ENCODE measurements around the gene EXOC3L1. TPM values are rescaled to one million over a fixed set of nuclear protein-coding genes. Genes with fewer than 3 reads are reported as not detected.

EXOC3L1 gene
- total and polyA plus RNA-seq, 2 of the 13 experiments (the other 11 are each of a cell fraction or from before 2014, with no cell fraction given) = 0.12 TPM; not detected in 1

DNA sequence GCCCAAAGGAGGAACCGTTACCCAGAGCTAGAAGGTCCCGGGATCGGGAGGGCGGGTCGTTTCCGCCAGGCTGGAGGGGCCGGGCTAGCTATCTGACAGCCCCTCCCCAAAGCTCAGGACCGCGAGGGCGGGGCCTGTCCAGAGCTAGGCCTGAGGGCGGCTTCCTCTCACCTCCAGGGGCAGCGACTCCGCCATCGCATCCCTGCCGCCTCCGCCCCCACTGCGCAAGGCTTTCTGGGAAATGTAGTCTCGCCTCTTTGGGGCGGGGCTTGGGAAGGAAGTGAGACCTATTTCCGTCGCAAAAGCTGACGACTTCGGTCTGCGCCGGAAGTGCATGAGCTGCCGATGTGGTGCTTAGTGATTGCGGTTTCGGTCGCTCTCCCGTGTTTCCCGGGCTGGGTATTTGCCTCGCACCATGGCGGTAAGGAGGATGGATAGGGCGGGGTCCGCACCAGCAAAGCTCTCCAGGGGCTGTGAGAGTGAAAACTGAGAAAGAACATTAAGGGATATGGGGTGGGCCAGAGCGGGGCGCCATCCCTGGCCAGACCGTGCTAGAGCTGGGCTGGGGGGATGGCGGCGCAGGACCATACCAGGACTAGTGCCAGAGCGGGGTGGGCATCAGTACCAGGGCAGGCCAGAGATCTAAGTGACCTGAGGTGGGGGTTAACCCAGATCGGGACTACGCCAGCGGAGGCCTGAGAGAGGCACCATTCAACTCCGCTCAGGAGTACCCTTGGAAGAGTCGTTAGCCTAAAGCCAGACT is 37.0 kb upstream of the EXOC3L1 start, which contains the start of gene TMEM208 (continued):
- TF ChIP-seq, protein P1, sequence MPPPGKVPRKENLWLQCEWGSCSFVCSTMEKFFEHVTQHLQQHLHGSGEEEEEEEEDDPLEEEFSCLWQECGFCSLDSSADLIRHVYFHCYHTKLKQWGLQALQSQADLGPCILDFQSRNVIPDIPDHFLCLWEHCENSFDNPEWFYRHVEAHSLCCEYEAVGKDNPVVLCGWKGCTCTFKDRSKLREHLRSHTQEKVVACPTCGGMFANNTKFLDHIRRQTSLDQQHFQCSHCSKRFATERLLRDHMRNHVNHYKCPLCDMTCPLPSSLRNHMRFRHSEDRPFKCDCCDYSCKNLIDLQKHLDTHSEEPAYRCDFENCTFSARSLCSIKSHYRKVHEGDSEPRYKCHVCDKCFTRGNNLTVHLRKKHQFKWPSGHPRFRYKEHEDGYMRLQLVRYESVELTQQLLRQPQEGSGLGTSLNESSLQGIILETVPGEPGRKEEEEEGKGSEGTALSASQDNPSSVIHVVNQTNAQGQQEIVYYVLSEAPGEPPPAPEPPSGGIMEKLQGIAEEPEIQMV (CRISPR knock-in tag; IDR thresholded peaks at IDR 0.05; ENCODE audit: low read depth) = peak; percentile 5; the same call in 1 of the 2 replicates
- TF ChIP-seq RFX3 (CRISPR knock-in tag; IDR thresholded peaks at IDR 0.05) = no peak
- TF ChIP-seq KLF12 (CRISPR knock-in tag; IDR thresholded peaks at IDR 0.05; ENCODE audit: borderline replicate concordance) = peak; percentile 93
- TF ChIP-seq, protein P2, sequence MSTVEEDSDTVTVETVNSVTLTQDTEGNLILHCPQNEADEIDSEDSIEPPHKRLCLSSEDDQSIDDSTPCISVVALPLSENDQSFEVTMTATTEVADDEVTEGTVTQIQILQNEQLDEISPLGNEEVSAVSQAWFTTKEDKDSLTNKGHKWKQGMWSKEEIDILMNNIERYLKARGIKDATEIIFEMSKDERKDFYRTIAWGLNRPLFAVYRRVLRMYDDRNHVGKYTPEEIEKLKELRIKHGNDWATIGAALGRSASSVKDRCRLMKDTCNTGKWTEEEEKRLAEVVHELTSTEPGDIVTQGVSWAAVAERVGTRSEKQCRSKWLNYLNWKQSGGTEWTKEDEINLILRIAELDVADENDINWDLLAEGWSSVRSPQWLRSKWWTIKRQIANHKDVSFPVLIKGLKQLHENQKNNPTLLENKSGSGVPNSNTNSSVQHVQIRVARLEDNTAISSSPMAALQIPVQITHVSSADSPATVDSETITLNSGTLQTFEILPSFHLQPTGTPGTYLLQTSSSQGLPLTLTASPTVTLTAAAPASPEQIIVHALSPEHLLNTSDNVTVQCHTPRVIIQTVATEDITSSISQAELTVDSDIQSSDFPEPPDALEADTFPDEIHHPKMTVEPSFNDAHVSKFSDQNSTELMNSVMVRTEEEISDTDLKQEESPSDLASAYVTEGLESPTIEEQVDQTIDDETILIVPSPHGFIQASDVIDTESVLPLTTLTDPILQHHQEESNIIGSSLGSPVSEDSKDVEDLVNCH (CRISPR knock-in tag; IDR thresholded peaks at IDR 0.05) = no peak
- TF ChIP-seq, protein P3, sequence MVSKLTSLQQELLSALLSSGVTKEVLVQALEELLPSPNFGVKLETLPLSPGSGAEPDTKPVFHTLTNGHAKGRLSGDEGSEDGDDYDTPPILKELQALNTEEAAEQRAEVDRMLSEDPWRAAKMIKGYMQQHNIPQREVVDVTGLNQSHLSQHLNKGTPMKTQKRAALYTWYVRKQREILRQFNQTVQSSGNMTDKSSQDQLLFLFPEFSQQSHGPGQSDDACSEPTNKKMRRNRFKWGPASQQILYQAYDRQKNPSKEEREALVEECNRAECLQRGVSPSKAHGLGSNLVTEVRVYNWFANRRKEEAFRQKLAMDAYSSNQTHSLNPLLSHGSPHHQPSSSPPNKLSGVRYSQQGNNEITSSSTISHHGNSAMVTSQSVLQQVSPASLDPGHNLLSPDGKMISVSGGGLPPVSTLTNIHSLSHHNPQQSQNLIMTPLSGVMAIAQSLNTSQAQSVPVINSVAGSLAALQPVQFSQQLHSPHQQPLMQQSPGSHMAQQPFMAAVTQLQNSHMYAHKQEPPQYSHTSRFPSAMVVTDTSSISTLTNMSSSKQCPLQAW (CRISPR knock-in tag; IDR thresholded peaks at IDR 0.05) = peak; percentile 93
- TF ChIP-seq, protein P4, sequence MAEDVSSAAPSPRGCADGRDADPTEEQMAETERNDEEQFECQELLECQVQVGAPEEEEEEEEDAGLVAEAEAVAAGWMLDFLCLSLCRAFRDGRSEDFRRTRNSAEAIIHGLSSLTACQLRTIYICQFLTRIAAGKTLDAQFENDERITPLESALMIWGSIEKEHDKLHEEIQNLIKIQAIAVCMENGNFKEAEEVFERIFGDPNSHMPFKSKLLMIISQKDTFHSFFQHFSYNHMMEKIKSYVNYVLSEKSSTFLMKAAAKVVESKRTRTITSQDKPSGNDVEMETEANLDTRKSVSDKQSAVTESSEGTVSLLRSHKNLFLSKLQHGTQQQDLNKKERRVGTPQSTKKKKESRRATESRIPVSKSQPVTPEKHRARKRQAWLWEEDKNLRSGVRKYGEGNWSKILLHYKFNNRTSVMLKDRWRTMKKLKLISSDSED (CRISPR knock-in tag; IDR thresholded peaks at IDR 0.05) = no peak
- no peak; the same call in 1 of the 2 replicates for TF ChIP-seq TFE3 (CRISPR knock-in tag; IDR thresholded peaks at IDR 0.05)
- TF ChIP-seq TBL1XR1 (IDR thresholded peaks at IDR 0.05; ENCODE audit: borderline replicate concordance, low read length, partially characterized antibody) = peak; percentile 71
- peak; percentile 40; the same call in 1 of the 2 replicates for TF ChIP-seq ZNF317 (CRISPR knock-in tag; IDR thresholded peaks at IDR 0.05)
- peak; percentile 82; the same call in 1 of the 2 replicates for TF ChIP-seq SMAD3 (CRISPR knock-in tag; IDR thresholded peaks at IDR 0.05)
- no peak for TF ChIP-seq ZNF75D (CRISPR knock-in tag; IDR thresholded peaks at IDR 0.05; ENCODE audit: borderline replicate concordance)
- TF ChIP-seq ZNF549 (CRISPR knock-in tag; IDR thresholded peaks at IDR 0.05) = peak; percentile 74; the same call in 1 of the 2 replicates
- TF ChIP-seq MED8 (CRISPR knock-in tag; IDR thresholded peaks at IDR 0.05; ENCODE audit: insufficient replicate concordance) = no peak
- peak; percentile 96 for TF ChIP-seq ZFX (CRISPR knock-in tag; IDR thresholded peaks at IDR 0.05; ENCODE audit: low read depth)
- no peak for TF ChIP-seq DDIT3 (CRISPR knock-in tag; IDR thresholded peaks at IDR 0.05)
- peak; percentile 87 for TF ChIP-seq ZIK1 (CRISPR knock-in tag; IDR thresholded peaks at IDR 0.05; ENCODE audit: borderline replicate concordance, low read depth)
- TF ChIP-seq, protein P5, sequence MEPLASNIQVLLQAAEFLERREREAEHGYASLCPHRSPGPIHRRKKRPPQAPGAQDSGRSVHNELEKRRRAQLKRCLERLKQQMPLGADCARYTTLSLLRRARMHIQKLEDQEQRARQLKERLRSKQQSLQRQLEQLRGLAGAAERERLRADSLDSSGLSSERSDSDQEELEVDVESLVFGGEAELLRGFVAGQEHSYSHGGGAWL (CRISPR knock-in tag; IDR thresholded peaks at IDR 0.05) = no peak; the same call in 1 of the 2 replicates
- TF ChIP-seq, protein P6, sequence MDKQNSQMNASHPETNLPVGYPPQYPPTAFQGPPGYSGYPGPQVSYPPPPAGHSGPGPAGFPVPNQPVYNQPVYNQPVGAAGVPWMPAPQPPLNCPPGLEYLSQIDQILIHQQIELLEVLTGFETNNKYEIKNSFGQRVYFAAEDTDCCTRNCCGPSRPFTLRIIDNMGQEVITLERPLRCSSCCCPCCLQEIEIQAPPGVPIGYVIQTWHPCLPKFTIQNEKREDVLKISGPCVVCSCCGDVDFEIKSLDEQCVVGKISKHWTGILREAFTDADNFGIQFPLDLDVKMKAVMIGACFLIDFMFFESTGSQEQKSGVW (CRISPR knock-in tag; IDR thresholded peaks at IDR 0.05; ENCODE audit: borderline replicate concordance) = no peak

Measured in HepG2 (cell line).